ENCODE results near the gene RBM7.

Gene RBM7

GRCh38 chr11:114416441-114416961, 16.0 kb downstream of the RBM7 start:
- Mint-ChIP-seq H3K27ac (no peak overlapping the region), H3K27me3 (no peaks in the 10 kb centered on the region), H3K9me3 (no peaks in the 10 kb centered on the region), H3K4me3 (no peak overlapping the region), H3K36me3 (peaks cover 27 to 40% of the 10 kb centered on the region in 2 donors), H3K4me1 (peaks cover 6 to 14% of the 10 kb centered on the region in 2 donors)
- peak in 1 of 2 donors; percentile 19 for ATAC-seq (replicated peaks)
- DNase-seq = no peak

- DNase-seq (no peak), ATAC-seq (replicated peaks) (no peak)
- H3K27ac Mint-ChIP-seq = no peak overlapping the region
- H3K9me3 Mint-ChIP-seq = peaks cover 5 to 16% of the 10 kb centered on the region in 2 donors
- no peak overlapping the region for H3K4me3 Mint-ChIP-seq
- H3K27me3 Mint-ChIP-seq = no peaks in the 10 kb centered on the region
- H3K36me3 Mint-ChIP-seq = peaks cover 20 to 38% of the 10 kb centered on the region in 2 donors
- H3K4me1 Mint-ChIP-seq = no peaks in the 10 kb centered on the region
Observed at GRCh38 chr11:114426280-114426679, 25.8 kb downstream of the RBM7 start.

- H3K4me3 Mint-ChIP-seq = no peak overlapping the region
- no peak for ATAC-seq (replicated peaks)
- no peak for DNase-seq
- H3K27ac Mint-ChIP-seq = no peak overlapping the region
- H3K4me1 Mint-ChIP-seq = no peaks in the 10 kb centered on the region
- no peaks in the 10 kb centered on the region for H3K9me3 Mint-ChIP-seq
- no peaks in the 10 kb centered on the region for H3K27me3 Mint-ChIP-seq
- H3K36me3 Mint-ChIP-seq = peaks cover 8 to 27% of the 10 kb centered on the region in 2 donors
Observed at GRCh38 chr11:114430290-114430689, 29.8 kb downstream of the RBM7 start.

DNA sequence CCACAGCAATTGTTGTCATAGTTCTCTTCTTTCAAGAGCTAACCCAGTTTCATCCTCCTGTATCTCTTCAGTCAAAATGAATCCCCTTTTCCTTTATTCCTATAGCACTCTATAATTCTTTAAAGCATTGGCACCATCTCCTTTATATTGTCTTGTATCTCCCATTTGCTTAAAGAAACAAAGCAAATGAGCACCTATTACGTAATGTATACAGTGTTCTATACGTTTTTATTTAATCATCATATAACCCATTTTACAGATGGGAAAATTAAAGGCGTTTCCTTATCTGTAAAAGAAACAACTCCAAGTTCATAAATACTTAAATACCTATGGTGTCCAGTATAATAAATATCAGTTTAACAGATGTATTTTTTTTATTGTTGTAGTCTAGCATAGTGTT, 32.4 kb downstream of the RBM7 start:
- no peak overlapping the region for H3K4me3 Mint-ChIP-seq
- no peaks in the 10 kb centered on the region for H3K4me1 Mint-ChIP-seq
- ATAC-seq (replicated peaks) = no peak
- no peak for DNase-seq
- H3K9me3 Mint-ChIP-seq = no peaks in the 10 kb centered on the region
- H3K27ac Mint-ChIP-seq = no peak overlapping the region
- peaks cover 4 to 13% of the 10 kb centered on the region in 2 donors for H3K36me3 Mint-ChIP-seq
- no peaks in the 10 kb centered on the region for H3K27me3 Mint-ChIP-seq

DNA sequence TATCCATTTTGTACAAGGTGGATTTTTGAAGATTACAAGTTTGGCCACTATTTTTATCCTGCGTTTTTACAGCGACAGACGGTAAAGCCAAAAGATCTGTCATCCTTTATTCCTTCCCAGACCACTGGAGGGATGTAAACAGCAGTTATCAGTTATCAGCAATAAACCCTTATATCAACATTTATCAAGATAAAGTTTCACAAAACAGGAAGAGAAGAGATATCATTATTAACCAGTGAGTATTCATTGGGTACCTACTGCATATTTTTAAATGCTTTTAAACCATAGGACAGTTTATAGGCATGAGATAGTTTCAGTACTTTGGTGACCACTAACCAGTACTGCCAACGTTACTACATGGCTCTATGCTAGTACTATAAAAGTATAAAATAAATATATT, 32.9 kb downstream of the RBM7 start:
- Mint-ChIP-seq H3K36me3 (peaks cover 4 to 13% of the 10 kb centered on the region in 2 donors), H3K4me3 (no peak overlapping the region), H3K27me3 (no peaks in the 10 kb centered on the region), H3K4me1 (no peaks in the 10 kb centered on the region), H3K9me3 (no peaks in the 10 kb centered on the region), H3K27ac (no peak overlapping the region)
- DNase-seq = no peak
- no peak for ATAC-seq (replicated peaks)

- no peak for DNase-seq
- H3K9me3 Mint-ChIP-seq = no peaks in the 10 kb centered on the region
- H3K27me3 Mint-ChIP-seq = no peaks in the 10 kb centered on the region
- peaks cover 4 to 24% of the 10 kb centered on the region in 2 donors for H3K36me3 Mint-ChIP-seq
- H3K4me1 Mint-ChIP-seq = peaks cover 13 to 24% of the 10 kb centered on the region in 2 donors
- H3K27ac Mint-ChIP-seq = no peak overlapping the region
- no peak for ATAC-seq (replicated peaks)
- no peak overlapping the region for H3K4me3 Mint-ChIP-seq
Observed at GRCh38 chr11:114438303-114438702, 37.8 kb downstream of the RBM7 start.

- peak within 1 kb of the TSS; percentile 93 to 98 for H3K4me3 Mint-ChIP-seq
- ATAC-seq (replicated peaks) = peak; percentile 98 to 99
- peaks cover 13 to 24% of the 10 kb centered on the region in 2 donors for H3K4me1 Mint-ChIP-seq
- no peaks in the 10 kb centered on the region for H3K9me3 Mint-ChIP-seq
- H3K36me3 Mint-ChIP-seq = peaks cover 4 to 28% of the 10 kb centered on the region in 2 donors
- no peaks in the 10 kb centered on the region for H3K27me3 Mint-ChIP-seq
- DNase-seq = peak; percentile 92
- H3K27ac Mint-ChIP-seq = peak within 1 kb of the TSS; percentile 96
Observed at GRCh38 chr11:114439229-114440120, 39.0 kb downstream of the RBM7 start, which contains the start of gene REXO2. REXO2 (plus strand) TSS chr11:114439467; CDS start chr11:114439529, 62 bp downstream.

DNA sequence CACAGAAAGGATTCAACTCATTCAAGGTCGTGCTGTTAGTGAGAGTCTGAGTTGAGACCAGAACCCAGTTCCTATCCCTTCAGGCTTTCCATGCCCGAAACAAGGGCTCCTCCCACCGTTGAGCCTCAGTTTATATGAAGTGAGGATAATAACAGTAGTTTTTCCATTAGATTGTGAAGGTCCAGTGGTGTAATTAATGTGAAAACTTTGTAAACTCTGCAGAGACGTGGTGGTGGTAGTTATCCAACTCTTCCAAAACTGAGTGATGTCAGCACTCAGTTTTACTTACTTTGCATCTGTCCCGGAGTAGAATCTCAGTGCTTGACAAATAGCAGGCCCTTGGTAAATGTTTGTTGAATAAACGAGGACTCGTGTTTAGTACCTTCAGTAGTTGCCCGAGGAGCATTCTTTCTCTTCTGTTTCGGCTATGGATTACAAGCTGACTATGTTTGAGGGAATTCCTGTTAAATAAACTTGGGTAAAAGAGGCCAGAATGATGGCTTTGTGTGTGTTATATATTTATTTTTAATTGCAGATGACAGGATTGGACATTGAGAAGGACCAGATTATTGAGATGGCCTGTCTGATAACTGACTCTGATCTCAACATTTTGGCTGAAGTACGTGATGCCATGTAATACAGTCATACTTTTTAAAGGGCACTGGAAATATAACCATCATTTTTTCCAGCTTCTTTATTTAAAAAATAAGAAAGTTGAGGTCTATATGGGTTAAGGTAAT, 39.8 kb downstream of the RBM7 start:
- Mint-ChIP-seq H3K27ac (peak overlapping the region; percentile 96), H3K36me3 (peaks cover 0 to 23% of the 10 kb centered on the region in 2 donors), H3K27me3 (no peaks in the 10 kb centered on the region), H3K9me3 (no peaks in the 10 kb centered on the region), H3K4me3 (peak overlapping the region; percentile 93 to 98), H3K4me1 (peaks cover 13 to 24% of the 10 kb centered on the region in 2 donors)
- DNase-seq = no peak
- ATAC-seq (replicated peaks) = no peak

- Mint-ChIP-seq H3K9me3 (no peaks in the 10 kb centered on the region), H3K27ac (no peak overlapping the region), H3K4me3 (no peak overlapping the region), H3K4me1 (peaks cover 13 to 24% of the 10 kb centered on the region in 2 donors), H3K36me3 (peaks cover 1 to 24% of the 10 kb centered on the region in 2 donors), H3K27me3 (no peaks in the 10 kb centered on the region)
- ATAC-seq (replicated peaks) (no peak), DNase-seq (no peak)
Observed at GRCh38 chr11:114440971-114441763, 40.7 kb downstream of the RBM7 start.

- Mint-ChIP-seq H3K27ac (no peak overlapping the region), H3K9me3 (no peaks in the 10 kb centered on the region), H3K4me3 (no peak overlapping the region), H3K36me3 (peaks cover 7 to 30% of the 10 kb centered on the region in 2 donors), H3K4me1 (peaks cover 13 to 24% of the 10 kb centered on the region in 2 donors), H3K27me3 (no peaks in the 10 kb centered on the region)
- ATAC-seq (replicated peaks) (no peak), DNase-seq (no peak)
Observed at GRCh38 chr11:114441921-114442320, 41.5 kb downstream of the RBM7 start.

GRCh38 chr11:114442536-114442935, 42.1 kb downstream of the RBM7 start:
- DNase-seq (no peak), ATAC-seq (replicated peaks) (no peak)
- Mint-ChIP-seq H3K27me3 (no peaks in the 10 kb centered on the region), H3K27ac (no peak overlapping the region), H3K4me1 (peaks cover 14 to 24% of the 10 kb centered on the region in 2 donors), H3K4me3 (no peak overlapping the region), H3K9me3 (no peaks in the 10 kb centered on the region), H3K36me3 (peaks cover 12 to 36% of the 10 kb centered on the region in 2 donors)

- Mint-ChIP-seq H3K4me1 (peaks cover 0 to 1% of the 10 kb centered on the region in 2 donors), H3K36me3 (peaks cover 21 to 41% of the 10 kb centered on the region in 2 donors), H3K27ac (no peak overlapping the region), H3K9me3 (no peaks in the 10 kb centered on the region), H3K4me3 (no peak overlapping the region), H3K27me3 (no peaks in the 10 kb centered on the region)
- ATAC-seq (replicated peaks) (no peak), DNase-seq (no peak)
Observed at GRCh38 chr11:114447444-114447843, 47.0 kb downstream of the RBM7 start.

DNA sequence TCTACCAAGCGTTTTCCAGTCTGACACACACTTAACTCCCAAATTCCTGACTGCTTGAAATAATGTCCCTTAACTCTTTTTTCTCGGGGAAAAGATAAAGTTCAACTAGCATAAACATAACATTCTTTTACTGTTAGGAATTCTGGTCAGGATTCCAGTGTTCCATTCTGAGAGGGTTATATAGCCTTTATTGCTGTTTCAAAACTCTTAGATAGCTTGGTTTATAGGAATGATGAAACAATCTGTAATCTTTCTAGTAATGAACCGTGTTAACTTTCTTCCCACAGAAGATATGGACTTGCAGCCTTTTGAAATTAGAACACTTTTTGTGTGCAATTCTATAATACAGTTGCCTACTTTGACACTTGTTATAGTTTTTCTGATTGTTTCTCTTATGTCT, 47.4 kb downstream of the RBM7 start:
- Mint-ChIP-seq H3K4me1 (peaks cover 0 to 1% of the 10 kb centered on the region in 2 donors), H3K36me3 (peaks cover 21 to 41% of the 10 kb centered on the region in 2 donors), H3K4me3 (no peak overlapping the region), H3K9me3 (no peaks in the 10 kb centered on the region), H3K27ac (no peak overlapping the region), H3K27me3 (no peaks in the 10 kb centered on the region)
- no peak for ATAC-seq (replicated peaks)
- no peak for DNase-seq
